HEK293T (cell line): Measurements from ENCODE around the gene TTC12.

Experiments
- CTCF ChIA-PET: fragments of 350-600 bp; formaldehyde crosslinking; extraction: SDS; loops from one replicate; lab custom pipeline; 2021; ENCODE audit warnings: antibody characterized with exemption, inconsistent platforms; lab: Yijun Ruan, JAX
- POLR2A ChIA-PET: fragments of 350-600 bp; formaldehyde crosslinking; extraction: SDS; loops from one replicate; lab custom pipeline; 2020; ENCODE audit warnings: antibody characterized with exemption, inconsistent platforms; lab: Yijun Ruan, JAX
- DNase-seq: peaks from one replicate; pipeline ENCODE4 v3.0.0; 2012; ENCODE audit warnings: mixed read lengths; ENCODE audit errors: extremely low spot score
- ARNT ChIP-seq: fragments of 450-650 bp; IDR thresholded peaks from 2 replicates; pipeline ENCODE4 v1.6.1; 2017; ENCODE audit warnings: mild to moderate bottlenecking
- BHLHE40 ChIP-seq: fragments of 450-650 bp; IDR thresholded peaks from 2 replicates; pipeline ENCODE4 v1.6.1; 2016; ENCODE audit warnings: mild to moderate bottlenecking, moderate library complexity, borderline replicate concordance
- CTBP1 ChIP-seq: fragments of 450-650 bp; IDR thresholded peaks from 2 replicates; pipeline ENCODE4 v1.6.1; 2016; ENCODE audit warnings: borderline replicate concordance
- ELF4 ChIP-seq: fragments of 450-650 bp; IDR thresholded peaks from 2 replicates; pipeline ENCODE4 v1.6.1; 2017; ENCODE audit warnings: antibody characterized with exemption
- FOXA1 ChIP-seq: fragments of 450-650 bp; IDR thresholded peaks from 2 replicates; pipeline ENCODE4 v1.6.1; 2016; ENCODE audit warnings: mild to moderate bottlenecking
- FOXK2 ChIP-seq: fragments of 450-650 bp; IDR thresholded peaks from 2 replicates; pipeline ENCODE4 v1.6.1; 2016; ENCODE audit warnings: mild to moderate bottlenecking
- FOXM1 ChIP-seq: fragments of 450-650 bp; IDR thresholded peaks from 2 replicates; pipeline ENCODE4 v1.6.1; 2017; ENCODE audit warnings: mild to moderate bottlenecking, borderline replicate concordance
- HDGF ChIP-seq: fragments of 450-650 bp; IDR thresholded peaks from 2 replicates; pipeline ENCODE4 v1.6.1; 2017; ENCODE audit warnings: antibody characterized with exemption, borderline replicate concordance
- L3MBTL2 ChIP-seq: fragments of 450-650 bp; conservative IDR thresholded peaks from 2 replicates; pipeline ENCODE4 v1.6.1; 2016; ENCODE audit warnings: mild to moderate bottlenecking
- LEF1 ChIP-seq: fragments of 450-650 bp; IDR thresholded peaks from 2 replicates; pipeline ENCODE4 v1.6.1; 2017; ENCODE audit warnings: mild to moderate bottlenecking, borderline replicate concordance
- NFRKB ChIP-seq: fragments of 450-650 bp; IDR thresholded peaks from 2 replicates; pipeline ENCODE4 v1.6.1; 2016; ENCODE audit warnings: mild to moderate bottlenecking, moderate library complexity
- SP1 ChIP-seq: fragments of 450-650 bp; IDR thresholded peaks from 2 replicates; pipeline ENCODE4 v1.6.1; 2017
- SUZ12 ChIP-seq: fragments of 450-650 bp; IDR thresholded peaks from 2 replicates; pipeline ENCODE4 v1.6.1; 2016; ENCODE audit warnings: mild to moderate bottlenecking
- TARDBP ChIP-seq: fragments of 450-650 bp; IDR thresholded peaks from 2 replicates; pipeline ENCODE4 v1.6.1; 2016
- ZNF384 ChIP-seq: fragments of 450-650 bp; IDR thresholded peaks from 2 replicates; pipeline ENCODE4 v1.6.1; 2016
- TF ChIP-seq, protein P1 (sequence below): fragments of 450-650 bp; IDR thresholded peaks from 2 replicates; pipeline ENCODE4 v1.6.1; 2016

The TTC12 gene

DNA sequence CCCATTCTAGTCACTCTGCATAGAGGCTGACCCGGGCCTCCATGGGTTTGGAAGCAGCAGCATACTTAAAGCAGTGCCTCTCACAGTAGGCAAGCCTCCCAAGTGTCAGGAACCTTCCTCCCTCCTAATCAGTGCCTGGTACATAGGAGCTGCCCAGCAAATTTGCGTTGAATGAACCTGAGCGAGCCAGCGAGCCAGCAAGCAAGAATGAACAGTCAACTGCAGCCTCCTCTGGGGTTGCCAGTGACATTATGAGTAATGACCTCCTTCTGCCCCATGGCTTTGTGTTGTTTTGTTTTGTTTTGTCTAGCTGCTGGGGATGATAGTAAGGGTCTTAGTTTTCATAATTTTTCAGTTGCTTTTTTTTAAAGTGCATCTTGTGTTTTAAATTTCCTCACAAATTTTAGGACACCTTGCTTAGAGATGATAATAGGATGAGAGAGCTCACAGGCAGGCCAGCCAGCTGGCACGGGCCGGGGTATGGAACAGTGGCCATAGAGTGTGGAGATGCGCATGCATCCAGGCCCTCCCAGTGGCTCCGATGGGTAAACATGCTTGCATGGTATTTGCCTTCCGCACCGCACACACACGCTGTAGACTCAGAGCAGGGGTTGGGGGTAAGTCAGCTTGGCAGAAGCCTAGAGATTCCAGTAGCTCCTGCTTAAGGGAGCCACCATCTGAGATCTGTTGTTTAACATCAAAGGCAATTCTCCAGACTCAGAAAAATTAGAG is 36.1 kb downstream of the TTC12 start:
- POLR2A ChIA-PET, result no interaction called here
- CTCF ChIA-PET, result no interaction called here
- TF ChIP-seq L3MBTL2 (no peak), FOXK2 (no peak), LEF1 (no peak), NFRKB (no peak), TARDBP (no peak), ARNT (no peak), CTBP1 (no peak), BHLHE40 (no peak), SUZ12 (no peak), SP1 (no peak), FOXA1 (no peak), ELF4 (no peak), ZNF384 (no peak), HDGF (no peak), FOXM1 (no peak)
- TF ChIP-seq, protein P1, sequence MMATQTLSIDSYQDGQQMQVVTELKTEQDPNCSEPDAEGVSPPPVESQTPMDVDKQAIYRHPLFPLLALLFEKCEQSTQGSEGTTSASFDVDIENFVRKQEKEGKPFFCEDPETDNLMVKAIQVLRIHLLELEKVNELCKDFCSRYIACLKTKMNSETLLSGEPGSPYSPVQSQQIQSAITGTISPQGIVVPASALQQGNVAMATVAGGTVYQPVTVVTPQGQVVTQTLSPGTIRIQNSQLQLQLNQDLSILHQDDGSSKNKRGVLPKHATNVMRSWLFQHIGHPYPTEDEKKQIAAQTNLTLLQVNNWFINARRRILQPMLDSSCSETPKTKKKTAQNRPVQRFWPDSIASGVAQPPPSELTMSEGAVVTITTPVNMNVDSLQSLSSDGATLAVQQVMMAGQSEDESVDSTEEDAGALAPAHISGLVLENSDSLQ, result no peak
- DNase-seq, result no peak

DNA sequence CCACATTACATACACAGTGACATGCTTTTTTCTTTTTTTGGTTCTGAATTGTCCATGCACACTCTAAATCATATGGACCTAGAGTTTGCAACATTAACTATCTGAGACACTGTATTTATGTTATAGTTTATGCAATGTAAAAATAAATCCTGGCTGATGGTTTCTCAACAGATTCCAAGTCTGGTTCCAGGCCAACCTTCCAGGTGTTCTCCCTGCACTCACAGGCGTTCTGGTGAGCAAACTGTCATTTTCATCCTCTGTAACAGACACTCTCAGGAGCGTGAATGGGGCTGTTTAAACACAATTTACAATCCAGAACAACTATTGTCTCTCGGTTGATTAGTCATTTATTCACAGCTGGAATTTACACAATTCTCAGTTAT is 36.7 kb downstream of the TTC12 start:
- ChIA-PET POLR2A (no interaction called here), CTCF (no interaction called here)
- DNase-seq, result no peak
- TF ChIP-seq ARNT, result no peak
- TF ChIP-seq NFRKB, result no peak
- TF ChIP-seq FOXK2, result no peak
- TF ChIP-seq L3MBTL2, result no peak
- TF ChIP-seq CTBP1, result no peak
- TF ChIP-seq FOXA1, result no peak
- no peak for TF ChIP-seq ZNF384
- no peak for TF ChIP-seq BHLHE40
- no peak for TF ChIP-seq SUZ12
- TF ChIP-seq LEF1, result no peak
- TF ChIP-seq HDGF, result no peak
- TF ChIP-seq, protein P1, result no peak

DNA sequence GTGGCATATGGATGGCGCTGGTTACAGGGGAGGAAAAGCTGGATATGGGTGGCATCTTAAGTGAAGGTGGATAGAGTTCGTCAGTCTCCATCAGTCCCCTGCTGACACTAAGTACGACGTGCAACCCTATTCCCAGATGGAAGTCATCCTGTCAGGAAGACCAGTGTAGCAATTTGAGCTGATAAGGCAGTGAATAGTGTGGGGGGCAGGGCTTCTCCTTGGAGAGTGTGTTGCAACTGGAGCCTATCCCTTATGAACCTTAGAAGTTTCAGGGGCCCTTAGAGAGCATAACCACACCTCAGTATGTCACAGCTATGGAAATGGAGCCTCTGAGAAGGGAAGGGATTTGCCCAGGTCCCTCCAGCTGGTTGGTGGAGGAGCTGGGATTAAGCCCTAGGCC is 37.1 kb downstream of the TTC12 start:
- DNase-seq, result no peak
- CTCF ChIA-PET, result no interaction called here
- TF ChIP-seq NFRKB, result no peak
- TF ChIP-seq SP1, result no peak
- TF ChIP-seq, protein P1, result no peak
- TF ChIP-seq FOXK2, result no peak
- no peak for TF ChIP-seq ZNF384
- no peak for TF ChIP-seq ELF4
- no peak for TF ChIP-seq CTBP1
- no peak for TF ChIP-seq HDGF
- TF ChIP-seq FOXM1, result no peak
- no peak for TF ChIP-seq FOXA1
- TF ChIP-seq L3MBTL2, result no peak
- TF ChIP-seq ARNT, result no peak
- no peak for TF ChIP-seq LEF1
- TF ChIP-seq TARDBP, result no peak
- no peak for TF ChIP-seq BHLHE40
- TF ChIP-seq SUZ12, result no peak
- POLR2A ChIA-PET, result no interaction called here

DNA sequence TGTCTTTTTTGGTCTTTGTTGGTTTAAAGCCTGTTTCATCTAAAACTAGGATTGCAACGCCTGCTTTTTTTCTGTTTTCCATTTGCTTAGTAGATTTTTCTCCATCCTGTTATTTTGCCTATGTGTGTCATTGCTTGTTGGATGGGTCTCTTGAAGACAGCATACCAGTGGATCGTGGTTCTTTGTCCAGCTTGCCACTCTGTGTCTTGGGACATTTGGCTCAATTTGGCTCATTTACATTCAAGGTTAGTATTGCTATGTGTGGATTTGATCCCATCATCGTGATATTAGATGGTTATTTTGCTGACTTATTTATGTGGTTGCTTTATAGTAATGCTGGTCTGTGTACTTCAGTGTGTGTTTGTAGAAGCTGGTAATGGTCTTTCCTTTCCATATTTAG is 41.8 kb downstream of the TTC12 start:
- POLR2A ChIA-PET, result no interaction called here
- TF ChIP-seq CTBP1, result no peak
- no peak for TF ChIP-seq L3MBTL2
- no peak for TF ChIP-seq BHLHE40
- no peak for TF ChIP-seq FOXM1
- TF ChIP-seq ZNF384, result no peak
- no peak for TF ChIP-seq FOXK2
- no peak for TF ChIP-seq SP1
- no peak for TF ChIP-seq TARDBP
- TF ChIP-seq LEF1, result no peak
- no peak for TF ChIP-seq FOXA1
- TF ChIP-seq NFRKB, result no peak
- no peak for TF ChIP-seq HDGF
- TF ChIP-seq ARNT, result no peak
- TF ChIP-seq ELF4, result no peak
- no peak for TF ChIP-seq SUZ12
- TF ChIP-seq, protein P1, result no peak
- CTCF ChIA-PET, result no interaction called here
- DNase-seq, result no peak

DNA sequence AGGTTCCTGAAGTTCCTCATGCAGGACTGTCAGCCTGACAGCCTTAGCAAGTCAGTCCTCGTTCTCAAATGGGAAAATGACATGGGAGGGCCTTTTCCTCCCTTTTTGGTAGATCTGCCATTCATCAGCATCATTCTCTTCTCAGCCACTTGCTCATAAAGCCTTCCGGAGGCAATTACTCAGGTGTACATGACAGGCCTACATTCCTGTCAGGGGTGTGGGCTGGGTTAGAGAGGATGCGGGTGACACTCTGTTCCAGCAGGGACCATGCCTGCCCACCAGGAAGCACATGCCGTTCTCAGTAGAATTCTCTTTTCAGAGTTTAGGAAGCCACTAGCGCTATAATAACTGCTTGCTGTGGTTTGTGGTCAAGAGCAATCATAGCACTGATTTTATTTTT is 49.0 kb downstream of the TTC12 start:
- POLR2A ChIA-PET, result no interaction called here
- TF ChIP-seq, protein P1, result no peak
- TF ChIP-seq TARDBP (no peak), ZNF384 (no peak), SP1 (no peak), ELF4 (no peak), BHLHE40 (no peak), FOXK2 (no peak), NFRKB (no peak), L3MBTL2 (no peak), CTBP1 (no peak), HDGF (no peak), FOXM1 (no peak), FOXA1 (no peak), LEF1 (no peak), SUZ12 (no peak)
- no peak for DNase-seq
- CTCF ChIA-PET, result no interaction called here
